Activated naive CD8-positive, alpha-beta T cell treated with anti-CD3 and anti-CD28 coated beads, Interleukin-2, amount 50 U/mL, for 16 hours (primary cell): ENCODE measurements around the gene HLA-DMA.

Experiments
- DNase-seq: peaks from one replicate; pipeline ENCODE4 v3.0.0-alpha.2; 2020; ENCODE audit warnings: low read depth, low spot score

Gene HLA-DMA

DNA sequence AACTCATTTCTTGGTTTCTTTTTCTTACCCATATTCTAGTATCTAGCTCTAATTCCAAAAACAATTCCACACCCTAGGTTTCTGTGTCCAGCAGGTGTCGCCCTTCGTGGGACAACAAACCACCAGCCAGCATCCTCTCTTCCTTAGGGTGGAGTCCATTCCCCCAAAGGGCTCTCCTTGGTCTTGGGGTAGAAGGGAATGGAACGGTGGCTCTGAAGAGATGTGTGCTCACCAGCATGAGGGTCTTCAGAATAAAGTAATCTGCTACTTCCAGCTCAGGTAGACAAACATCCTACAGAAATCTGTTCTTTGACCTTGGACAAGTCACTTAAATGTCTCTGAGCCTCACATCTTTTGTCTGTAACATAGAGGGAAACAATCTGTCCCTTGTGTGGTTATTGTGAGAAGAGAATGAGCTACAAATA lies 19.2 kb downstream of the HLA-DMA start:
- peak; percentile 51 for DNase-seq

GRCh38 chr6:32932132-32932868 lies 20.6 kb downstream of the HLA-DMA start:
- DNase-seq = no peak

DNA sequence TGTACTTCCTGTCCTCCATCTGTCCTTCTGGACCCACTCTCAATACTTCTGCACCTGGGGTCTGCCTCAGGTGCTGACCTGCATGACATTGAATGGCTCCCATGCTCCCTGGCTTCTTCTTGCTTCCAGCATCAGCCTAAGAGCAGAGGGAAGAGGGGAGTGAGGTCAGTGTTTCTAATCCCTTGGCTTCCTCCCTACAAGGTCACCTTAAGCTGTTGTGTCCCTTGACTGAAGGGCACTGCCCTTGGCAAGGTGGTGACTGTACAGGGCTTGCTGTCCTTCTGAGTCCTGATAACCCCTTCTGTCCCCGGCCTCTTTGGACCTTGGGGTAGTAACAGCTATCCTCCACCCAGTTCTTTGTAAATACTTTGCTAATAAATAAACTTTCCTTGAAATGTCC lies 21.7 kb downstream of the HLA-DMA start:
- DNase-seq = no peak

GRCh38 chr6:32922083-32922482 lies 30.8 kb downstream of the HLA-DMA start:
- DNase-seq = no peak

- DNase-seq = no peak
These were observed 32.2 kb downstream of the HLA-DMA start for GRCh38 chr6:32920715-32921114.

GRCh38 chr6:32912951-32913350 lies 39.9 kb downstream of the HLA-DMA start:
- DNase-seq = no peak

GRCh38 chr6:32908897-32909296 lies 44.0 kb downstream of the HLA-DMA start:
- no peak for DNase-seq

- no peak for DNase-seq
These were observed 46.4 kb downstream of the HLA-DMA start for GRCh38 chr6:32906539-32906938.

DNA sequence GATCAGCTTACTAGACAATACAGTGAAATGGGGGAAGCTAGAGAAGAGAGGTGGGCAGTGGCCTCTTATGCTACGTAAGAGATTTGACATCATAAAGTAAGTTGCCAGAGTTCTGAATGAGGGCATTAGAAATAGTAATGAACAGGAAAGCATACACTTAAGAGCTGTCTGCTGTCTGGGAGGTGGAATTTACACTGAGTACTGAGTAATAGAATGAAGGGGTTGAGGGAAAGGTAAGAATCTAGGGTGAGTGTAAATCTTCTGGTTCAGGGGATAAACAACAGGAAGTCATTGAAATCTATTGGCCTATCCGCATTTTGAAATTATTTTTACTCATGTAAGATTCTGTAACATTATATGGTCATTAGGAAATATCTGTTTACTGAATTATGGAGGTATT lies 47.8 kb downstream of the HLA-DMA start:
- no peak for DNase-seq

DNA sequence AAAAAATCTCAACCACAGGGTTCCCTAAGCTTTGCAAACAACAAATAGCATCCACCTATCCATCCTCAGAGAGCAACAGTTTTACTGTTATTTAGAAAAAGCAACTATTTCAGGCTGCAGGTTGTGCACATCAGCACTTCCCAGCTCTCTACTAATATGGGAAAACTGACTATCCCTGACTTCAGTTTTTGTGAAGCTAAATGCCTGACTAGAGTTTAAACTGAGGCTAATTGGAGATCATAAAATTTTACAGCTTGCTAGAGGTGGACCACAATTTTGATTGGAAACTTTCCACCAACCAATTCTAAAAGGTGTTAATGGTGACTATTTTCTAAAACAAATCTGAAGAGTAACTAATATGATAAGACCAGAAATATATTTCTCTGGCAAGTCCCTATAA lies 48.9 kb downstream of the HLA-DMA start:
- no peak for DNase-seq
